Gastroesophageal sphincter (tissue), 3 donors: Measurements from ENCODE around the gene MTMR12.

Experiments
- CTCF ChIP-seq, 4 experiments: fragments of 200-600 bp in 2 of 4; fragments of 450-650 bp in 2 of 4; sonication (generic) in 1 of 4; IDR thresholded peaks; one replicate each; pipeline ENCODE4 v1.5.1; 2017 to 2019; ENCODE audit warnings: antibody characterized with exemption in 4 of 4, mild to moderate bottlenecking in 2 of 4, moderate library complexity in 2 of 4
- EP300 ChIP-seq: sonication (generic); formaldehyde crosslinking; IDR thresholded peaks from one replicate; pipeline ENCODE4 v1.6.1; 2017; ENCODE audit warnings: antibody characterized with exemption, mild to moderate bottlenecking
- POLR2A ChIP-seq, 2 donors: fragments of 450-650 bp; IDR thresholded peaks; one replicate each; pipeline ENCODE4 v1.6.1; 2017; ENCODE audit warnings: antibody characterized with exemption in 2 of 2, mild to moderate bottlenecking in 2 of 2, moderate library complexity in 1 of 2
- POLR2AphosphoS5 ChIP-seq: sonication (generic); formaldehyde crosslinking; IDR thresholded peaks from one replicate; pipeline ENCODE4 v1.6.1; 2017; ENCODE audit warnings: antibody characterized with exemption

- TF ChIP-seq POLR2A (IDR thresholded peaks at IDR 0.05), result no peak
- TF ChIP-seq CTCF (IDR thresholded peaks at IDR 0.05), result no peak
- TF ChIP-seq EP300, result no peak
- no peak for TF ChIP-seq POLR2AphosphoS5
Observed at GRCh38 chr5:32282633-32283032, 30.1 kb downstream of the MTMR12 start.
